Osteocyte (in vitro differentiated cells): ENCODE data around the gene PSMB11. TPM values are rescaled to one million over a fixed set of nuclear protein-coding genes. Genes with fewer than 3 reads are reported as not detected.

Source experiments
- DNase-seq: peaks from one replicate; pipeline ENCODE4 v3.0.0; 2021; ENCODE audit warnings: mixed read lengths; ENCODE audit not compliant: unreplicated experiment; ENCODE audit errors: extremely low spot score
- H3K27ac Mint-ChIP-seq: one replicate; pipeline ENCODE4 v1.8.0; 2021; ENCODE audit warnings: mild to moderate bottlenecking, mixed read lengths; ENCODE audit not compliant: unreplicated experiment
- H3K27me3 Mint-ChIP-seq: one replicate; pipeline ENCODE4 v1.8.0; 2021; ENCODE audit warnings: mixed read lengths; ENCODE audit not compliant: unreplicated experiment
- H3K36me3 Mint-ChIP-seq: one replicate; pipeline ENCODE4 v1.8.0; 2021; ENCODE audit warnings: mixed read lengths; ENCODE audit not compliant: unreplicated experiment
- H3K4me1 Mint-ChIP-seq: one replicate; pipeline ENCODE4 v1.8.0; 2021; ENCODE audit warnings: mixed read lengths; ENCODE audit not compliant: unreplicated experiment
- H3K4me3 Mint-ChIP-seq: one replicate; pipeline ENCODE4 v1.8.0; 2021; ENCODE audit warnings: mild to moderate bottlenecking, moderate library complexity, mixed read lengths; ENCODE audit not compliant: unreplicated experiment
- H3K9me3 Mint-ChIP-seq: one replicate; pipeline ENCODE4 v1.8.0; 2021; ENCODE audit warnings: mixed read lengths; ENCODE audit not compliant: unreplicated experiment
- total RNA-seq: library from RNA; stranded (reverse); gene quantifications from 2 replicates; pipeline ENCODE4 v1.2.1, GENCODE V29; 2021
- TF ChIP-seq, protein P1 (sequence below): fragments of 200-600 bp; sonication (generic); IDR thresholded peaks from 2 replicates; pipeline ENCODE4 v1.5.0; 2021; ENCODE audit warnings: antibody characterized with exemption, mild to moderate bottlenecking, moderate library complexity

Gene PSMB11
- total RNA-seq, 1 donor from 2014 or later: not detected

GRCh38 chr14:23018107-23018506 lies 23.9 kb upstream of the PSMB11 start:
- peaks cover 2% of the 10 kb centered on the region for H3K36me3 Mint-ChIP-seq
- TF ChIP-seq, protein P1, sequence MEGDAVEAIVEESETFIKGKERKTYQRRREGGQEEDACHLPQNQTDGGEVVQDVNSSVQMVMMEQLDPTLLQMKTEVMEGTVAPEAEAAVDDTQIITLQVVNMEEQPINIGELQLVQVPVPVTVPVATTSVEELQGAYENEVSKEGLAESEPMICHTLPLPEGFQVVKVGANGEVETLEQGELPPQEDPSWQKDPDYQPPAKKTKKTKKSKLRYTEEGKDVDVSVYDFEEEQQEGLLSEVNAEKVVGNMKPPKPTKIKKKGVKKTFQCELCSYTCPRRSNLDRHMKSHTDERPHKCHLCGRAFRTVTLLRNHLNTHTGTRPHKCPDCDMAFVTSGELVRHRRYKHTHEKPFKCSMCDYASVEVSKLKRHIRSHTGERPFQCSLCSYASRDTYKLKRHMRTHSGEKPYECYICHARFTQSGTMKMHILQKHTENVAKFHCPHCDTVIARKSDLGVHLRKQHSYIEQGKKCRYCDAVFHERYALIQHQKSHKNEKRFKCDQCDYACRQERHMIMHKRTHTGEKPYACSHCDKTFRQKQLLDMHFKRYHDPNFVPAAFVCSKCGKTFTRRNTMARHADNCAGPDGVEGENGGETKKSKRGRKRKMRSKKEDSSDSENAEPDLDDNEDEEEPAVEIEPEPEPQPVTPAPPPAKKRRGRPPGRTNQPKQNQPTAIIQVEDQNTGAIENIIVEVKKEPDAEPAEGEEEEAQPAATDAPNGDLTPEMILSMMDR: no peak
- H3K4me1 Mint-ChIP-seq: no peaks in the 10 kb centered on the region
- no peak for DNase-seq
- H3K27ac Mint-ChIP-seq: no peak overlapping the region
- H3K4me3 Mint-ChIP-seq: no peak overlapping the region
- H3K27me3 Mint-ChIP-seq: no peaks in the 10 kb centered on the region
- no peaks in the 10 kb centered on the region for H3K9me3 Mint-ChIP-seq

DNA sequence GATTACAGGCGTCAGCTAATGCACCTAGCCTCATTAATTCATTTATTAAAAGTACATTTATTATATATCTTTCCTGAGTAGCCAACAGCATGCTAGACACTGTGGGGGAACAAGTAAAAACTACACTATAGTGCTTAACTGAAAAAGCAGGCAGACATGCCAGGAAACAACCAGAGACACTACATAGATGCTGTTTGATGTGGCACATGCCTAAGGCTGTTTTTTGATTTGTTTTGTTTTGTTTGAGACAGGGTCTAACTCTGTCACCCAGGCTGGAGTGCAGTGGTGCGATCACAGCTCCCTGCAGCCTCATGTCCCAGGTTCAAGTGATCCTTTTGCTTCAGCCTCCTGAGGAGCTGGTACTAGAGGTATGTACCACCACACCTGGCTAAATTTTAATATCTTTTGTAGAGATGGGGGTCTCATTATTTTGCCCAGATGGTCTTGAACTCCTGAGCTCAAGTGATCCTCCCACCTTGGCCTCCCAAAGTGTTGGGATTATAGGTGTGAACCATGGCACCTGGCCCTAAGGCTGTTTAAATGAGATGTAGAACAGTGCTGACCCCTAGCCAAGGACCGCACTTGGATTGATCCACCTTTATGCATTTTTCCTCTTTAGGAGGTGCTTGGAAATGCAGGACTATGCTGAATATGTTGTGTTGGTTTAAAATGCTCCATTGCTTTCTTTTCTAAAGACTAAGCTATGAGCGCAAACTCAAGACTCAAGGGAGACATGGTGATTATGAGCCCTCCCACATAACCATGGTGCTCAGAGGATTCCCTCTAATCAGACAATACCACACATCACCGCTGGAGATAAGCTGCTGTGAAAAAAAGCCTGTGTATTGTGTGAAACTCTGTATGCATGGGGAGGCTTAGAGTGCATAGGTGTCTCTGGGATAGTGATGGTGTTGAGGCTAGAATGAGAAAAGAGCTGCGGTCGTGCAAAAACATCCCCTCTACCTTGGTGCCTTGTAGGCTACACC lies 21.6 kb upstream of the PSMB11 start:
- Mint-ChIP-seq H3K27ac (no peak overlapping the region), H3K9me3 (no peaks in the 10 kb centered on the region), H3K36me3 (peaks cover 4% of the 10 kb centered on the region), H3K4me1 (peaks cover 10% of the 10 kb centered on the region), H3K4me3 (no peak overlapping the region), H3K27me3 (no peaks in the 10 kb centered on the region)
- TF ChIP-seq, protein P1: no peak
- DNase-seq: no peak

DNA sequence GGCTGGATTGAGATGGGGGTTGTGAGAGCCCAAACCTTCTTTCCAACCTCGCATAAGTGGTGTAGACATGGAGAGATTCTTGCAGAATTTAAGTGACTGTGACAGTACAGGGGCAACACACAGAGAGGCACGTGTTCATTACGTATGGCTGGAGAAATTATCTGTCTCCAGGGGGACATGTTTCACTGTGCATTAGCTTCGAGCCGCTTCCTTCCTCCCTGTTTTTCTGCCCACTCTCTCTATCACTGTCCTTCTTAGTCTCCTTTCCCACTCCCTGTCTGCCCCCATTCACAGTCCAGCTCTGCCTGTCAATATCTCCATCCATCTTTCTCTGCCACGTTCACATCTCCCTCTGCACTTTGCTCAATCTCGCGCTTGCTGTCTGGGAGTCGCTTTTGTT lies 20.6 kb upstream of the PSMB11 start:
- Mint-ChIP-seq H3K36me3 (peaks cover 10% of the 10 kb centered on the region), H3K27me3 (no peaks in the 10 kb centered on the region), H3K9me3 (no peaks in the 10 kb centered on the region), H3K27ac (no peak overlapping the region), H3K4me1 (peaks cover 15% of the 10 kb centered on the region), H3K4me3 (no peak overlapping the region)
- DNase-seq: no peak
- TF ChIP-seq, protein P1: no peak

DNA sequence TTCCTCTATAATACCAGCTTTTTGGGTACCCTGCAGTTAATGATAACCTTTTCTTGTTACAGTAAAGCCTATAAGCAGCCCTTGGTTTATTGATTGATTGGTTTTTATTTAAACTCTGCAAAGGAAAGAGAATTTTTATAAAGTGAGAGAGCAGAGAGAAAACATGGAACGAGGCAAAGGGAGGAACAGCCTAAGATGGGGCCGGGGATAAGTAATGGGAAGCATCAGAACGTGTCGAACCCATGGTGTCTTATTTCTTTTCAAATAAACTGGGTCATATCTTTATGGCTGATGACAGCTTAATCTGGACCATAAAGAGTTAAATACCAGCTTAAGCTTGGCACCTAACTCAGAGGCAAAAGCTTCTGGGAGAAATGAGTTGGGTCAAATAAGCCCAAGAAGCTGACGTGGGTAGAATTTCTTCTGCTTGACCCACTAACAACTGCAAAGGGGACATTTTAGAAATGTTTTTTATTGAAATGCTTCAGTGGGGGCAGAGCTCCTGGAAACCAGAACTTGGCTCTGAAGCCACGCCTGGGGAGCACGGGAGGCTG lies 20.0 kb upstream of the PSMB11 start:
- peaks cover 15% of the 10 kb centered on the region for H3K4me1 Mint-ChIP-seq
- H3K27ac Mint-ChIP-seq: no peak overlapping the region
- TF ChIP-seq, protein P1: no peak
- H3K9me3 Mint-ChIP-seq: no peaks in the 10 kb centered on the region
- no peak for DNase-seq
- peaks cover 11% of the 10 kb centered on the region for H3K36me3 Mint-ChIP-seq
- H3K27me3 Mint-ChIP-seq: no peaks in the 10 kb centered on the region
- H3K4me3 Mint-ChIP-seq: no peak overlapping the region
